Globus pallidus (tissue), 1 donor: Measurements from ENCODE around the gene PAIP2.
"Not testable (repeated sequence)": the region's sequence is repeated elsewhere in the genome, so short reads cannot be mapped to it uniquely, and the experiment has no call there.

ENCODE experiments used
- DNase-seq: peaks from one replicate; pipeline ENCODE4 v3.0.0-alpha.2; 2015; ENCODE audit warnings: low spot score

PAIP2 gene

DNA sequence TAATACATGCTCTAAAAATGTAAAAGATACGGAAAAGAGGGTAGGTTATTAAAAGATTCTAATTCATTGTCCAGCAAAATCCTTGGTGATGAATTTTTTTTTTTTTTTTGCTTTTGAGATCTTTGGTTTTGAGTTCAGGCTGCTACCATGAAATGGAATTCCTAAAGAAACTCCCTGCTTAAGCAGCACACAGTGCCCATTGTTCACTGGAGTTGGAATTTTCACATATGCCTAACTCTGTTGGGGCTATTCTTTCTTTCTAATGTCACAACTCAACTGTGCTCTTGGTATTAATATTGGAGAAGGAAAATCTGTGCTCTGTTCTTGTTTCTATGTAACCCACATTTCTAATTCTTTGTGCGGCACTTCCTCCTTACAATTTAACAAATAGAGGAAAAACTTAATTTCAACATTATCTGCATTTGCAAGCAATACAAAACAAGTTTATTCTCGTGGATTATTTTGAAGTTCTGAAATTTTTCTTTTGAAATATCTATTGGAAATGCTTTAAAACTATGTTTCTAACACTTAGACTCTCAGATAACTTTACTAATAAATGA lies 26.5 kb upstream of the PAIP2 start:
- peak; percentile 31 for DNase-seq

GRCh38 chr5:139335811-139336210 lies 5.8 kb upstream of the PAIP2 start:
- DNase-seq: no peak

DNA sequence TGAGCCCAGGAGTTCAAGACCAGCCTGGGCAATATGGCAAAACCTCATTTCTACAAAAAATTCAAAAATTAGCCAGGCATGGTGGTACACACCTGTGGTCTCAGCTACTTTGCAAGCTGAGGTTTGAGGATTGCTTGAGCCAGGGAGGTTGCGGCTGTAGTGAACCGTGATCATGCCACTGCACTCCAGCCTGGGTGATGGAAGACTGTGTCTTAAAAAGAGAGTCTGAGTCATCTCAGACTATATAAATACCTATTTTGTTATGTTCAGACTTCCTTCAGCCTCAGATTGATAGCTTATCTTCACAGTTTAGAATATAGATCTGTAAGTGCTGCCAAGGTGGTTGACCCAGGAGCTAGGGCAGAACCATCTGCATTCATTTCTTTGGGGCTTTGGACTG lies 1.6 kb upstream of the PAIP2 start:
- DNase-seq: no peak

- DNase-seq: no peak
These were observed 416 bp upstream of the PAIP2 start for GRCh38 chr5:139341187-139341688.

DNA sequence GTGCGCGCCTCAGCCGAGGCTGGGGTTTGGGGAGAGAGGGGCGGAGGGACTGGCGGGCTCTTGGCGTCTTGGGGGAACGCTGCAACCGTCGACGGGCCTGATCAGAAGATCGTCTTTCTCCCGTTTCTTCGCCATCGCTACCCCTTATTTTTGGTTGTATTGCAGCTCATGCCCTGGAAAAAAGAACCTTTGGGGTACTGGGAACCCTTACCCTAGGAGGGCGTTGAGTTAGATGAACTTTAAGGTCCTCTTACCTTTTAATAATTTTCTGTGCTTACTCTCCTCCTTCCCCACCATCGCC lies 719 bp downstream of the PAIP2 start:
- DNase-seq: no peak

- DNase-seq: no peak
These were observed 1.8 kb downstream of the PAIP2 start for GRCh38 chr5:139343476-139343875.

- no peak for DNase-seq
These were observed 2.5 kb downstream of the PAIP2 start for GRCh38 chr5:139344177-139344576.

GRCh38 chr5:139345442-139345841 lies 3.8 kb downstream of the PAIP2 start:
- DNase-seq: not testable (repeated sequence)

DNA sequence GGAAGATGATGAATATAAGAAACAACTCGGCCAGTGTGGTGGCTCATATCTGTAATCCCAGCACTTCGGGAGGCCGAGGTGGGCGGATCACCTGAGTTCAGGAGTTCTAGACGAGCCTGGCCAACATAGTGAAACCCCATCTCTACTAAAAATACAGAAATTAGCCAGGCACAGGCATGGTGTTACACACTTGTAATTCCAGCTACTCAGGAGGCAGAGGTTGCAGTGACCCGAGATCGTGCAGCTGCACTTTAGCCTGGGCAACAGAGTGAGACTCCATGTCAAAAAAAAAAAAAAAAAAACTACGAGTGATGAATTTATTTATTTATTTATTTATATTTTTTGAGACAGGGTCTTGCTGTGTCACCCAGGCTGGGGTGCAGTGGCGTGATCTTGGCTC lies 6.2 kb downstream of the PAIP2 start:
- not testable (repeated sequence) for DNase-seq

- DNase-seq: no peak
These were observed 12.5 kb downstream of the PAIP2 start for GRCh38 chr5:139354186-139354585.

GRCh38 chr5:139355900-139356299 lies 14.2 kb downstream of the PAIP2 start:
- DNase-seq: not testable (repeated sequence)

- DNase-seq: no peak
These were observed 16.4 kb downstream of the PAIP2 start for GRCh38 chr5:139358064-139358463.

- no peak for DNase-seq
These were observed 18.7 kb downstream of the PAIP2 start for GRCh38 chr5:139360384-139360783.

- DNase-seq: no peak
These were observed 20.3 kb downstream of the PAIP2 start for GRCh38 chr5:139361835-139362429.

- no peak for DNase-seq
These were observed 22.3 kb downstream of the PAIP2 start for GRCh38 chr5:139363937-139364336.

DNA sequence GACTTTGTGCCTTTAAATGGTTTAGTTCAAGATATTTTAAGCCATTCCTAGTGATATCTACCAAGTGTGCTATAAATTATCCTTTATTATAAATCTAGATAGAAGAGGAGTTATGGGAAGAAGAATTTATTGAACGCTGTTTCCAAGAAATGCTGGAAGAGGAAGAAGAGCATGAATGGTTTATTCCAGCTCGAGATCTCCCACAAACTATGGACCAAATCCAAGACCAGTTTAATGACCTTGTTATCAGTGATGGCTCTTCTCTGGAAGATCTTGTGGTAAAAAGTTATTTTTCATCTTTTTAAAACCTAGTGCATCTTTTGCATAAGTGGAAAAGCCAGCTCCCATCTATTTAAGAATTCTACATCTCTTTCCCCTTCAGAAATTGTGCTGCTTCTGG lies 22.8 kb downstream of the PAIP2 start:
- no peak for DNase-seq

- peak; percentile 31 for DNase-seq
These were observed 27.0 kb downstream of the PAIP2 start for GRCh38 chr5:139368613-139369012.

- DNase-seq: no peak
These were observed 27.5 kb downstream of the PAIP2 start for GRCh38 chr5:139369181-139369580.

- DNase-seq: no peak
These were observed 30.1 kb downstream of the PAIP2 start for GRCh38 chr5:139371482-139372435.

DNA sequence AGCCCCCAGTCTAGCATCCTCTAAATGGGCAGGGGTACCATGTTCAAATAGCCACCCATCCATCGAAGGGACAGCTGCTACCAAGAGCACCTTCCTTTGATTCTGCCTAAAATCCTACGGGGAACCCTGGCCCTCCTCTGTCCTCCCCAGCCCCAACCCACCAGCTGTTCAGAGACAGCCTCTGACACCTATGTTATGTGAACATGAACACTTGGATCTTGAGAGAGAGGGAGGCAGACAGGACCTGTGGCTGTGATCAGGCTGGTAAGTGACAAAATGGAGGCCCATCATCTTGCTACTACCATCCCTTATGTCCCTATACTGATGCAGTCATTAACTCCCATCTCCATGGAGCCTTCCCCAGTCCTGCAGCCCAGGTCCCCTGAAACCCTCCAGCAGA lies 33.3 kb downstream of the PAIP2 start:
- DNase-seq: no peak

DNA sequence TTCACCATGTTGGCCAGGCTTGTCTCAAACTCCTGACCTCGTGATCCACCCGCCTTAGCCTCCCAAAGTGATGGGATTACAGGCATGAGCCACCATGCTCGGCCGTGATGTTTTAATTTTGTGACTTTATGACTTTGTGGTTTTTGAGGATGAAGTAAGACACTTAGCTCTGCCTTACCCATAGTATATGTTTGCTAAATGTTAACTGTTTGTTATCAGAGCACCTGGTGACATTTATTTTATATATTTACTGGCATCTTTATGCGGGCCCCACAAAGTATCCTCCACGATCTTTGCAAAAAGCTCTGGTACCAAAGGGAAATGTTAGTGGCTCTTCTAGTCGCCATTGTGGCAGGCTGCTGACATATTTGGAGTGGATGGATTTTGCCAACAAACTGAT lies 34.7 kb downstream of the PAIP2 start:
- DNase-seq: no peak

- no peak for DNase-seq
These were observed 35.6 kb downstream of the PAIP2 start for GRCh38 chr5:139377226-139377625.
